HG03342 (cell line): ENCODE measurements around the gene NOX3.

Experiments used
- ATAC-seq: cut with Tn5 transposase; IDR thresholded peaks from one replicate; pipeline ENCODE4 v1.9.1; 2021; ENCODE audit warnings: mild to moderate bottlenecking, moderate library complexity; ENCODE audit not compliant: unreplicated experiment

Gene NOX3

GRCh38 chr6:155400654-155400965 lies 55.0 kb downstream of the NOX3 start:
- ATAC-seq, result no peak

DNA sequence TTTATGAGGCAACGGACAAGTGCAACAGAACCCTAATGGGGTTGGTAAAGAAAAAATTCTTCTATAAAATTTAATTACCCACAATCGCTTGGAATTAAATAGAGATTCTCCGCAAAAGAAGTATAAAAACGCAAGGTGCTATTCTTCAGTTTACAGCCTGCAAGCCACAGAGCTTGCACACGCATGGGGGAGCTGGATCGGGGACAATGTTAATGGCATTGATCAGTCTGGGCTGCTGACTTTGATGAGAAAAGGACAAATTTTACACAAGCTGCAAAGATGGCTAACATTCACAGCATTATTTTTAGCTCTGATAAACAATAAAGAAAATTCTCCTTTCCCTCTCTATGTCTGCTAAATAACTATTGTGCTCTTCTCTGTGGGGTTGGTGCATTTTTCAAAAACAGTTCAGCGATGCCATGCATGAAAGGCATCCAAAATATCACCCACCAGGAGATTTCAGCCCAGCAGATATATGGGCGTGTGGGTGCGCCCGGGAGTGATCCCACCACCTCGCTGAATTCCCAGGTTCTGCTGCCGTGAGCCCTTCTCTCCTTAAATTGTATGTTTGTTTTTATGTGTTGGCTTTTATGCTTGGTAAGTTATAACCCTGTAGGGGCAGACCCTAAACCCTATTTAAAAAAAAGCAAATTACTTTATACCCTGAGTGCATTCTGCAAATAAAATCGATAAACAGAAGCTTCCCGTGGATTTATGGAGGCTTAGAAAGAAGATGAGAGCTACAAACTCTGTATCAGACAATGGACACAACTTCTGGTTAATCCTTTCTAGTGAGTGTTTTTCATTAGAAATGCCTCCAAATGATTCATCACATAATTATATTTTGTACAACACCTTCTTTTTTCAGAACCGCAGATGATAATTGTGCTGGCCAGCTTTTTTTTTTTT lies 55.6 kb downstream of the NOX3 start:
- ATAC-seq, result no peak

DNA sequence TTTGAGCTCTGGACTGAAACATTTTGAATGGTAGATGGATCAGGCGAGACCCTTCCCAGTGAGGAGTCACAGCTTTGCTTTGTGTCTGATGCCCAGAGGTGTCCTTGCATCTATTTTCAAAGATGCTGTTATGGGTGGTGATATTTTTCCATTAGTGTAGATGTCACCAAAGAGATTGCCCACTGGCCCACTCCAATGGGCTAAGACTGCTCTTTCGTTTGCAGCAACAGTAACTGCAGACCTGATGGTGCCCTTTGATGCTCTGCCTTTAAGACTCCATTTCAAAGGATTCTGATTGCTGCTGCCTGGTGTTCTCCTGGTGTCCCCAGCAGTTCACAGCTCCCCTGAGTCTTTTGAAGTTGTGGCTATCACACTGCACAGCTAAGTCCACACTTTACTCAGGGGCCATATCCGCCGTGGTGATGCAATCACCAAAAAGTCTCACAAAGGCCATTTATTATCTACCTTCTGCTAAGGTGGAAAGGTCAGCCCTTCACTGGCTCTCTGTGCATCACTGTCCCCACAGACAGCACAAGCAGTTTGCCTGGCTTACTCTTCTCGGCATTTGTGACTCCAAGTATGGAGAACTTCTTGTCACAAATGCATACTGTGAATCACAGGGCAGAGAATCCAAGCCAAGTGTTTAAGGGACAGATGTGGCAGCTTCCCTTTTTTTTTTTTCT lies 56.4 kb downstream of the NOX3 start:
- no peak for ATAC-seq

- ATAC-seq, result no peak
Observed at GRCh38 chr6:155398701-155399061, 57.0 kb downstream of the NOX3 start.

DNA sequence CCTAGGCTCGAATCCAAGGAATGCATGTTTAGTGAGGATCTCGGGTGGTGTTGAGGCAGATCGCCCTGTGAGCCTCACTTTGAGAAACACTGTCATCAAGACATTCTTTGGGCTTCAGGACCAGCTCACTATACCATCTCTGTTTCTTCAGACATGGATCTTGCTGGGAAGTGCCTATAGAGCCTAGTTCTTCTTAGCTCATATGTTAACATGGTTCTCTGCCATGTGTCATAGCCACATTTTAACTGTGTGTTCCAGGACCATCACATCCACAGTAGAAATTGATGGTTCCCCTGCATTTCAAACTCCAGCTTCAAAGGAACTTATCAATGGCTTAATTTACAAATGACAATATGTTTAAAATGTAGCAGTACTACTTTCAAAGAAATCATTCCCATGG lies 57.4 kb downstream of the NOX3 start:
- no peak for ATAC-seq

- ATAC-seq, result no peak
Observed at GRCh38 chr6:155397172-155397705, 58.4 kb downstream of the NOX3 start.

DNA sequence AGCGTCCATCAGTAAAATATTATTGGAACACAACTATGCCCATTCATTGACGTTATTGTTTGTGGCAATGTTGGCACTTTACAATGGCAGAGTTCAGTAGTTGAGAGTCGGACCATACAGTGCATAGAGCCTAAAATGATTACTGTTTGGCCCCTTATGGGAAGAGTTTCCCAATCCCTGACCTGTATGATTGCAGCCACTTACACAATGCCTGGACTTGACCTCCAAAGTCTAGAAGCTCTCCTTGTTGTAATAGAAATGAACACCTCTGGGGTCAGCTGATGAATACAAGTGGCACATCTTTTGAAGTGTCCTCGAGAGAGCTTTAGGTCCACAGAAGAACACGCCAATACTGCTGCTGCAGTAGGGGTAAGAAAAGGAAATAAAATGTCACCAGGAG lies 59.0 kb downstream of the NOX3 start:
- ATAC-seq, result no peak

DNA sequence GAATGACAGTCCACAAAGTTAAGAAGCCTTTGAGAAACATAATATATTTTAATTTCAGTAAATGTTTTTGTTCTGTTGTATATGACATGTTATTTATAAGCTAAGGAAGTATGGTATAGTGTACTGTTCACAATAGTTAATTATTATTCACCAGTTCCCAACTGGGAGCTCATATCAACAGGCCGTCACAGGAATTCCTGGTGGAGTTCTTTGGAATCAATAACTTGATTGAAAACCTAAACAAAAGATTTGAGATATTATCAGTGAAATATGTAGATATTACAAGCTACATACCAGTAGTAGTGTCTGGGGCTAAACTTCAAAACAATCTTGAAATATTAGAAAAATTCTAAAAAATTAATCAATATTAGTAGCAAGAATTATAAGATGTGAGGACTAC lies 60.3 kb downstream of the NOX3 start:
- ATAC-seq, result no peak

DNA sequence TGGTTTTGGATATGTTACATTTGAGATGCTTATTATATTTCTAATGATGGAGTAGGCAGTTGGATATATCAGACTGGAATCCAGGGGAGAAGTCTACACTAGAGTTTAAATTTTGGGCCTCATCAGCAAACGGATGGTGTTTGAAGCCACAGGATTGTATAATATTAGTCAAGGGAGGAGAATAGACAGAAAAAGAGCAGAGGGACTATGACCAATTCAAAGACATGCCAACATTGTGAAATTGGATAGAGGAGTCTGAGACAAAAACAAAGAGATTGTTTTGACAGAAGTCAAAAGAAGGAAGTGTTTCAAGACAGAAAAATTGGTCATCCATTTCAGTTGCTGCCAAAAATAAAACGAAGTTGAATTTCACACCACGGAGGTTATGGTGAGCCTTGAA lies 66.5 kb downstream of the NOX3 start:
- ATAC-seq, result no peak

DNA sequence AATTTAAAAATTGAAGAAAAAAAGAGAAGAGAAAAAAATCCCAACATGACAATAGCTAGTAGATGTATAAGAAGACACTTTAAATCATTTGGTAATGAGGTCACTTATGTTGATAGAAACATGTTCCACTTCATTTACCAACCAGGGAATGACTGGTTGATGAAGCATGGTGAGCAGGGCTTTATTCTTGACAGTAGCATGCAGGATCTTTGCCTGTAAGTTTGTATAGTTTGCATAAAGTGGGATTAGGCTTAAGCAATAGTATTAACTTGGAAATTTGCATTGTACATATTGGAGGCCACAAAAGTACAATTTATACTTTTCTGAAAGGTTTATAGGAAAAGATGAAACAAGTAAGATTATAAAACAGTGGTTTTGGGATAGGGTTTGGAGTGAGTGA lies 67.0 kb downstream of the NOX3 start:
- no peak for ATAC-seq

DNA sequence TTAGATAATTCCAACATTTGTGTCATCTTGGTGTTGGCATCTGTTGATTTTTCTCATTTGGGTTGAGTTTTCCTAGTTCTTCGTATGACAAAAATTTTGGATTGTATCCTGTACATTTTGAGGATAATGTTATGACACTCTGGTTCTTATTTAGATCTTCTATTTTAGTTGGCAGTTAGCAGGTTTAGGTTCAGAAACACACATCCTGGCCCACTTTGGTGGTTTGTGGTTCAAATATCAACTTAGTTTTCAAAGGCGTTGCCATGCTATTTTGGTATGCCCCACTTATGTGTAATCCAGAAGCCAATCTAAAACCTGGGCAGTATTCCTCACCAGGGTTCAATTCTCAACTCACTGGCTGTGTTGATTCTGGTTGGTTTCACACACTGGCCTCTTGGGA lies 68.2 kb downstream of the NOX3 start:
- no peak for ATAC-seq

DNA sequence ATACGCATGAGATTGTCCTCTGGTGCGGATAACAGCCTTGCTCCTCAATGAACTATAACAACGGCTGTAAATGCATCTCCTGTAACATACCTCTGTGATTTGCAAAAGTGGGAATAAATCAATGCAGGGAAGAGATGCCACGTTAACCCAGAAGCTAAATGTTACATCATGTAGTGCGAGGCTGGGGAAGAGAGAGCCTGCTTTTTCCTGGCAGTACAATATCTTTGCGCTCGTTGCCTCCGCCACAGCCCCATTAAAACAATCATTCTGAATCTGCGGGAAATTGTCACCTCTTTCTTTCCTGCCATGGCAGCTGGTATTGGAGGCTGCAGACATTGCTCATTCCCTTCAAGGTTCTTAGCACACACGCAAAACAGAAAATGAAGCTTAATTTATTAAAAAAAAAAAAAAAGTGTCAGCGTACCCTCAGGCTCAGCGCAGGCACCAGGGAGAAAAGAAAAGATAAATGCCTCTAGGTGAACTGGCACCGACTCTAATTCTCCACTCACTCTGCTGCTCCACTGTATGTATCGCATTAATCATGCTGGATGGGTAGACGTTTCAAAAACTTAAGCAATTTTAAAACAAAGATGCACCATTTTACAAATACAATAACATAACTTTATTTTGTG lies 71.2 kb downstream of the NOX3 start:
- ATAC-seq, result no peak

DNA sequence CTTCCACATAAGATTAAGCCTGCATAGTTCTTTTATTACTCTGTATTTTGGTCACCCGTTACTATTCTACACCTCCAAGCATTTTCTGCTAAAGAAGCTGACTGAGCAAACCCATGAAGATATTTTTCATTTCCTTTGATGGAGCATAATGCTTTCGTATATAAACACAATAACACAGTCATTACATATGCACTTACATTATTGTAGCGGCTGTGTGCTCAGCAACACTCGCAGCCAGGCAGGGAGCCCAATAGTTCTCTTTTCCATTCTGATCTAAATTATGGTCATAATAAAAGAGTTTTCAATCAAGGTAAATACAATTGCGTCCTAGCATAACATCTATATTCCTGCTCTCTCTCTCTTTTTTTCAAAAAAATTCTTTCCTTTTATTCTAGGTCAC lies 71.7 kb downstream of the NOX3 start:
- ATAC-seq, result no peak

- no peak for ATAC-seq
Observed at GRCh38 chr6:155382338-155382685, 73.3 kb downstream of the NOX3 start.

- ATAC-seq, result no peak
Observed at GRCh38 chr6:155381673-155382337, 73.8 kb downstream of the NOX3 start.

GRCh38 chr6:155380666-155381332 lies 74.8 kb downstream of the NOX3 start:
- no peak for ATAC-seq

GRCh38 chr6:155378724-155379123 lies 76.9 kb downstream of the NOX3 start:
- ATAC-seq, result no peak

DNA sequence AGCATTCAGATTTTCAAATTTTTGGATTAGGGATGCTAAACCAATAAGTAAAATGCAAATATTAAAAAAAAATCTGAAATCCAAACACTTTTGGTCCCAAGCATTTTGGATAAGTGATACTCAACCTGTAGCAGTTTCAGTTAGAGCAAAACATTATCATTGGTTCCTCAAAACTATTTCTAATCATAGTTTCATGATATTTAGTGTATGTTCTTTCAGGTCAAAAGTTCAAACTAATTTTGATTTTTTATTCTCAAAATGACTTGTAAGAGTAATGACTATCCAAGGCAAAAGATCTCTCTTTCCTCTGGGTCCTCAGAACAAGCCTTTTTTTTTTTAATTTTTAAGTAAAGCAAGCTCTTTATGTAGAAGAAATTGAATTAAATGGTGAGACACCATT lies 77.4 kb downstream of the NOX3 start:
- no peak for ATAC-seq

DNA sequence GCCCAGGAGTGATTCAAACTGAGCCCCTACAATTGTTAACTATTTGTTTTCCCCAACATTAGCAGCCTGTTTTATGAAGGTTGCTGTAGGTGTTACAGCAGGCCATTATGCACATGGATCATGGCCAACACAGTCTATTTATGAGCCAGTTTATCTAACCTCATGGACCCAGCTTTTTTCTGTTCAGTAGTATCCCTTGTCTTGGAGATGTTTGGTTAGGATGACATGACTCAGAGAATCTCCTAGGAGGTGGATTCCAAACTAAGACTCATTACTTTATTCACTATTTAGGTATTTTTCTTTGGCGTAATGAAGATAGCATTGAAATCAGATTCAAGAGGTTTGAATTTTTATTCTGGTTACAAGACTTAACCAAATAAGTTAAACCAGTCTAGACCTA lies 78.6 kb downstream of the NOX3 start:
- ATAC-seq, result no peak

DNA sequence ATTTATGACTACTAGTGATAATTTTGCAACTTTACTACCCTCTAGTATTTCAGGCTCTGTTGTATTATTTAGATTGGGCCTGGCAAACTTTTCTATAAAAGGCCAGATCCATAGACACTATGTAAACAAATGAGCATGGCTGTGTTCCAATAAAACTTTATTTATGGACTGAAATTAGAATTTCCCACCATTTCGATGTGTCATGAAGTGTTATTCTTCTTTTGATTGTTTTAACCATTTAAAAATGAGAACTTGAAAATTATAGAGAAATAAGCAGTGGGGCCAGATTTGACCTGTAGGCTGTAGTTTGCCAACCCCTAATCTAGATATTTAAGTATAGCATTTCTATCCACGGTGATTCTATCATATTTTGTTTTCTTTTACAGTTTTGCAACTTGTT lies 79.8 kb downstream of the NOX3 start:
- ATAC-seq, result no peak

- no peak for ATAC-seq
Observed at GRCh38 chr6:155374681-155375080, 81.0 kb downstream of the NOX3 start.
